Panc1 (cell line): ENCODE measurements around the gene FMO1. TPM values are rescaled to one million over a fixed set of nuclear protein-coding genes. Genes with fewer than 3 reads are reported as not detected.

Experiments
- ATAC-seq: fragments of 200-7000 bp; cut with Tn5 transposase; 2 replicates; pipeline ENCODE4 v1.9.1; 2020; ENCODE audit warnings: mild to moderate bottlenecking, moderate library complexity
- BruUV-seq: library from RNA; stranded (reverse); fragments of 400-500 nt; replicated peaks from 2 replicates; lab custom pipeline; 2021; lab: Mats Ljungman, UMichigan
- CTCF ChIA-PET: fragments of 300-600 bp; sonication (Branson Sonifier 250); formaldehyde crosslinking; loops from one replicate; lab custom pipeline; 2022; ENCODE audit warnings: antibody characterized with exemption; lab: Charles Lee
- POLR2A ChIA-PET: fragments of 300-600 bp; sonication (Branson Sonifier 250); formaldehyde crosslinking; loops from one replicate; lab custom pipeline; 2022; ENCODE audit warnings: antibody characterized with exemption; lab: Charles Lee
- DNase-seq: peaks from one replicate; pipeline ENCODE4 v3.0.0-alpha.2; 2010; ENCODE audit warnings: low read depth, low spot score
- H3K27ac ChIP-seq: 2 replicates; pipeline ENCODE4 v1.5.1; 2011; ENCODE audit warnings: mild to moderate bottlenecking, low read length, inconsistent platforms
- H3K27me3 ChIP-seq: fragments of 200-500 bp; sonication (Bioruptor generic); 2 replicates; pipeline ENCODE4 v1.6.0; 2014; ENCODE audit warnings: low read length, inconsistent platforms; ENCODE audit not compliant: control insufficient read depth, insufficient read depth
- H3K36me3 ChIP-seq: fragments of 200-500 bp; sonication (Bioruptor generic); 2 replicates; pipeline ENCODE4 v1.5.1; 2014; ENCODE audit warnings: inconsistent platforms, mild to moderate bottlenecking, low read length, moderate library complexity; ENCODE audit not compliant: control insufficient read depth, insufficient read depth
- H3K4me1 ChIP-seq: 2 replicates; pipeline ENCODE4 v1.5.1; 2011; ENCODE audit warnings: inconsistent platforms, mild to moderate bottlenecking, low read length, moderate library complexity; ENCODE audit not compliant: control insufficient read depth, insufficient read depth
- H3K4me3 ChIP-seq, 2 experiments: 2 replicates each; pipeline ENCODE4 v1.5.1; 2011 to 2012; ENCODE audit warnings: low read depth in 2 of 2, low read length in 2 of 2, mild to moderate bottlenecking in 2 of 2, inconsistent platforms in 1 of 2, moderate library complexity in 1 of 2
- H3K9me3 ChIP-seq: fragments of 200-500 bp; sonication (Bioruptor generic); 2 replicates; pipeline ENCODE4 v1.5.1; 2014; ENCODE audit warnings: low read depth, mild to moderate bottlenecking, inconsistent platforms, low read length, moderate library complexity; ENCODE audit not compliant: control insufficient read depth, insufficient read depth
- POLR2AphosphoS5 ChIP-seq: IDR thresholded peaks from 2 replicates; pipeline ENCODE4 v1.6.1; 2012; ENCODE audit warnings: mild to moderate bottlenecking, low read depth, low read length, moderate library complexity
- SIN3A ChIP-seq: IDR thresholded peaks from 2 replicates; pipeline ENCODE4 v1.6.1; 2012; ENCODE audit warnings: low read depth, mild to moderate bottlenecking, low read length, moderate library complexity, borderline replicate concordance; ENCODE audit not compliant: insufficient read depth
- TCF7L2 ChIP-seq: IDR thresholded peaks from 2 replicates; pipeline ENCODE4 v1.6.1; 2011; ENCODE audit warnings: mild to moderate bottlenecking, low read depth, low read length, inconsistent platforms
- in situ Hi-C: cut with HindIII; loops from 2 replicates; pipeline ENCODE4 v1.10.0; 2016; ENCODE audit warnings: low sequenced_read_pairs, low pct_unique_long_range_greater_than_20kb
- intact Hi-C: fragments of 100-400 bp; cut with micrococcal nuclease; formaldehyde crosslinking; loops from one replicate; pipeline ENCODE4 v1.10.0; 2022; ENCODE audit not compliant: unreplicated experiment
- total RNA-seq: library from RNA; stranded (reverse); gene quantifications from one replicate; pipeline ENCODE4 v1.2.1, GENCODE V29; 2021; ENCODE audit not compliant: unreplicated experiment
- TF ChIP-seq, protein P1 (sequence below), 2 experiments: IDR thresholded peaks; 2 replicates each; pipeline ENCODE4 v1.6.1; 2011 to 2012; ENCODE audit warnings: low read depth in 2 of 2, control low read depth in 1 of 2, low read length in 1 of 2, mild to moderate bottlenecking in 1 of 2, moderate library complexity in 1 of 2; ENCODE audit not compliant: insufficient read depth in 1 of 2
- TF ChIP-seq, protein P2 (sequence below): fragments of 450-650 bp; IDR thresholded peaks from 2 replicates; pipeline ENCODE4 v1.5.1; 2017; ENCODE audit warnings: mild to moderate bottlenecking

FMO1 gene
- total RNA-seq, 1 experiment from 2014 or later: not detected

DNA sequence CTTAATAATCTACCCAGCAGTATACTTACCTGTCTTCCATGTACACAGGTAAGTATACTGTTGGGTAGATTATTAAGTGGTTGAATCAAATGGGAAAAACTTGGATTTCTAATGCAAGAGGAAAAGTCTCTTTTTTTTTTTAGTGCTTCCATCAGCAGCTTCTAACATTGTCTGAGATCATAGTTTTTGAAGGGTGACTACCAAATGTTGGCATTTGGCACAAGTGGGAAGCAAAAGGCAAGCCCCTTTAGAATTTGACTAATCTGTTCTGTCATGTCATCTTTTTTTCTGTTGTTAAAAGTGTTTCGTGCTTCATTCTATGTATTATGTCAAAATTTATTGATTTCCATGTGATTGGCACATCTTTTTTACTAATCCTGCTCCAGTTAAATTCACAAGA, 547 bp downstream of the FMO1 start:
- no peaks in the 10 kb centered on the region for H3K9me3 ChIP-seq
- ChIA-PET POLR2A (no interaction called here), CTCF (no interaction called here)
- H3K36me3 ChIP-seq: no peaks in the 10 kb centered on the region
- TF ChIP-seq, protein P1, sequence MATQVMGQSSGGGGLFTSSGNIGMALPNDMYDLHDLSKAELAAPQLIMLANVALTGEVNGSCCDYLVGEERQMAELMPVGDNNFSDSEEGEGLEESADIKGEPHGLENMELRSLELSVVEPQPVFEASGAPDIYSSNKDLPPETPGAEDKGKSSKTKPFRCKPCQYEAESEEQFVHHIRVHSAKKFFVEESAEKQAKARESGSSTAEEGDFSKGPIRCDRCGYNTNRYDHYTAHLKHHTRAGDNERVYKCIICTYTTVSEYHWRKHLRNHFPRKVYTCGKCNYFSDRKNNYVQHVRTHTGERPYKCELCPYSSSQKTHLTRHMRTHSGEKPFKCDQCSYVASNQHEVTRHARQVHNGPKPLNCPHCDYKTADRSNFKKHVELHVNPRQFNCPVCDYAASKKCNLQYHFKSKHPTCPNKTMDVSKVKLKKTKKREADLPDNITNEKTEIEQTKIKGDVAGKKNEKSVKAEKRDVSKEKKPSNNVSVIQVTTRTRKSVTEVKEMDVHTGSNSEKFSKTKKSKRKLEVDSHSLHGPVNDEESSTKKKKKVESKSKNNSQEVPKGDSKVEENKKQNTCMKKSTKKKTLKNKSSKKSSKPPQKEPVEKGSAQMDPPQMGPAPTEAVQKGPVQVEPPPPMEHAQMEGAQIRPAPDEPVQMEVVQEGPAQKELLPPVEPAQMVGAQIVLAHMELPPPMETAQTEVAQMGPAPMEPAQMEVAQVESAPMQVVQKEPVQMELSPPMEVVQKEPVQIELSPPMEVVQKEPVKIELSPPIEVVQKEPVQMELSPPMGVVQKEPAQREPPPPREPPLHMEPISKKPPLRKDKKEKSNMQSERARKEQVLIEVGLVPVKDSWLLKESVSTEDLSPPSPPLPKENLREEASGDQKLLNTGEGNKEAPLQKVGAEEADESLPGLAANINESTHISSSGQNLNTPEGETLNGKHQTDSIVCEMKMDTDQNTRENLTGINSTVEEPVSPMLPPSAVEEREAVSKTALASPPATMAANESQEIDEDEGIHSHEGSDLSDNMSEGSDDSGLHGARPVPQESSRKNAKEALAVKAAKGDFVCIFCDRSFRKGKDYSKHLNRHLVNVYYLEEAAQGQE (IDR thresholded peaks at IDR 0.05; ENCODE audit: insufficient read depth in 1 of 2, low read depth in 2 of 2, low read length in 1 of 2): no peak
- TF ChIP-seq SIN3A (no peak), TCF7L2 (no peak), POLR2AphosphoS5 (no peak)
- TF ChIP-seq, protein P2, sequence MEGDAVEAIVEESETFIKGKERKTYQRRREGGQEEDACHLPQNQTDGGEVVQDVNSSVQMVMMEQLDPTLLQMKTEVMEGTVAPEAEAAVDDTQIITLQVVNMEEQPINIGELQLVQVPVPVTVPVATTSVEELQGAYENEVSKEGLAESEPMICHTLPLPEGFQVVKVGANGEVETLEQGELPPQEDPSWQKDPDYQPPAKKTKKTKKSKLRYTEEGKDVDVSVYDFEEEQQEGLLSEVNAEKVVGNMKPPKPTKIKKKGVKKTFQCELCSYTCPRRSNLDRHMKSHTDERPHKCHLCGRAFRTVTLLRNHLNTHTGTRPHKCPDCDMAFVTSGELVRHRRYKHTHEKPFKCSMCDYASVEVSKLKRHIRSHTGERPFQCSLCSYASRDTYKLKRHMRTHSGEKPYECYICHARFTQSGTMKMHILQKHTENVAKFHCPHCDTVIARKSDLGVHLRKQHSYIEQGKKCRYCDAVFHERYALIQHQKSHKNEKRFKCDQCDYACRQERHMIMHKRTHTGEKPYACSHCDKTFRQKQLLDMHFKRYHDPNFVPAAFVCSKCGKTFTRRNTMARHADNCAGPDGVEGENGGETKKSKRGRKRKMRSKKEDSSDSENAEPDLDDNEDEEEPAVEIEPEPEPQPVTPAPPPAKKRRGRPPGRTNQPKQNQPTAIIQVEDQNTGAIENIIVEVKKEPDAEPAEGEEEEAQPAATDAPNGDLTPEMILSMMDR: no peak
- H3K27me3 ChIP-seq: peaks cover 25% of the 10 kb centered on the region
- no peak for ATAC-seq
- intact Hi-C loops: loop anchor here (10.0 kb wide), 1 partner anchor 156 kb away; no protein-coding TSS in a partner anchor
- no peak for DNase-seq
- H3K4me1 ChIP-seq: no peaks in the 10 kb centered on the region
- H3K4me3 ChIP-seq: no peak overlapping the region
- no TSS peak for BruUV-seq
- in situ Hi-C loops: no loop called here
- H3K27ac ChIP-seq: no peak overlapping the region

DNA sequence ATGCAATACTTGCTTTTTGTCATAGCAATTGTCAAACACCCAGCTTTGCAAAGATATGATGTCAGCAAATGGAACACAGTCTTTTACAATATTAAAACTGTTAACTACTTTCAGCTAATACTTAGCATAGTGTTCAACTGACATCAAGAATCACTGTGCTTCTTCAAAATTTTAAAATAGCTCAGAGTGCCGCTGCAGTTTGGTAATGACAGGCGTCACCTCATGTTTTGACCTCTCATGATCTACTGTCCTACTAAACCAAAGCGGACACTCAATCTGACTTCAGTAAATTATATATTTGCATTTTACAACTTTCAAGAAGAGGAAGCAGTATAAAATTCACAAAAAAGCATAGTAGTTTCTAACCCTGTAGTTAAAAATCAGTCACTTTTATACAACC, 2.0 kb downstream of the FMO1 start:
- ATAC-seq (no peak), DNase-seq (no peak)
- no peak overlapping the region for H3K27ac ChIP-seq
- ChIA-PET POLR2A (no interaction called here), CTCF (no interaction called here)
- H3K4me3 ChIP-seq: no peak overlapping the region
- H3K36me3 ChIP-seq: no peaks in the 10 kb centered on the region
- H3K9me3 ChIP-seq: no peaks in the 10 kb centered on the region
- BruUV-seq: no TSS peak
- H3K4me1 ChIP-seq: no peaks in the 10 kb centered on the region
- TF ChIP-seq, protein P1 (IDR thresholded peaks at IDR 0.05; ENCODE audit: insufficient read depth in 1 of 2, low read depth in 2 of 2, low read length in 1 of 2): no peak
- TF ChIP-seq POLR2AphosphoS5 (no peak), SIN3A (no peak), TCF7L2 (no peak)
- TF ChIP-seq, protein P2: no peak
- H3K27me3 ChIP-seq: peaks cover 27% of the 10 kb centered on the region
- in situ Hi-C loops: no loop called here
- intact Hi-C loops: no loop called here
